ENCODE measurements around the gene KCNAB2.

The KCNAB2 gene

DNA sequence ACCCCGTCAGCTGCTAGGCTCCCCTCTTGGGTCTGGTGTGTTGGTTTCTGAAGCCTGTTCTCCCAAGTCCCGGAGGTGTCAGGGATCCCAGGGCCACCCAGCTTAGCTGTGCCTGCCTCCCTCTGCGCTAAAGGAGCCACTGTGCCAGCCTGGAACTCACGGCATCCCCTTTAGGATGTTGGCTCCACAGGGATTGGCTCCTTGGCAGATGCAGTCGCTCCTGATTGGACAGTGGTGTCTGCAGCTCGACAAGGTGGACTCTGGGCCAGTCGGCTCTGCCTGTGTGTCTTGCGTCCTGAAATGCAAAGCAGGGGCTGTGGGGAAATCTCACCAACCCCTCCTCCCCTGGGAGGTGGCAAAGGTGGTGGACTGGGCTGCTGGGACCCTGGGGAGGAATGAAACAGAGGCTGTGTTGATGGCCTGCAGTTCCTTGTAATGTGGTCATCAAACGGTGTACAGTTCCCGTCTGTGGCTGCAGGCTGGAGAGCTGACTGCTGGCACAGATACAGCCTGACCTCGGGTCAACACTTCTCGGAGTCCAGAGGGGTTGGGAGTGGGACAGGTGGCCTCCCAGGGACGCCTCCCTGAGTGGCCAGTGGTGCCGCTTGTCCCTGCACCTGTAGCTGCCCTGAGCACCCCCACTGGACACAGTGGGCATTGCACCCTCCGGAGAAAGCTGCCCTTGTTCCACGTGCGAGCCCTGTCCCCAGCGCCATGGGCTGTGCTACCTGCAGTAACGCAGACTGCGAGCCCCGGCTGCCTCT is 11.5 kb upstream of the KCNAB2 start:
- DNase-seq: peak; percentile 50

DNA sequence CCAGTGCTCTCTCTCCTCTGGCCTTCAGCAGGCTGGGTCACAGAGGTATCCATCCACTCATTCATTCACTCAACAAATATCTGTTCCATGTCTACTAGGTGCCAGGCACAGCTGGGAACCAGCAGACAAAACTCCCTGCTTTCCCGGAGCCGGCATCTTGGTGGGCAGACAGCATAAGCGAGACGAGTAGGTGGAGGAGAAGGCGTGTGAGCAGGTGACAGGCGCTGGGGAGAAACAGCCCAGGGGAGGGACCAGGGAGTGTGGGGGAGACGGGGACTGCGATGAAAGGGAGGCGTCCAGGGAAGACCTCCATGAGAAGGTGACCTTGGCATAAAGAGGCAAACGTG is 11.0 kb upstream of the KCNAB2 start:
- DNase-seq: no peak

DNA sequence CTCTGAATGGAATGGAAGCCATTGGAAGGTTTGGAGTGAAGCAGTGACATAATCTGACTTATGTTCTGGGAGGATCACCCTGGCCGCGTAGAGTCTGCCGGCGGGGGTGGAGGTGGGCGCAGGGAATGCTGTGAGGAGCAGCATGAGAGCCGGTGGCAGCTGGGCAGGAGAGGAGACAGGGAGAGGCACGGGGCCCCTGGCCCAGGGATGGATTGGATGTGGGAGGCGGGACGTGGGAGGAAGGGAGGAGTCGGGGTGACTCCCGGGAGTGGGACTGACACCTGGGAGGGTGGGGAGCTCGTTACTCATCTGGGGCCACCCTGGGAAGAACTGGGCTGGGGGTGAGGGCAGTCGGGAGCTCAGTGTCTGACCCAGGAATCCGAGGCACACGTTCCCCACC is 10.4 kb upstream of the KCNAB2 start:
- DNase-seq: no peak

DNA sequence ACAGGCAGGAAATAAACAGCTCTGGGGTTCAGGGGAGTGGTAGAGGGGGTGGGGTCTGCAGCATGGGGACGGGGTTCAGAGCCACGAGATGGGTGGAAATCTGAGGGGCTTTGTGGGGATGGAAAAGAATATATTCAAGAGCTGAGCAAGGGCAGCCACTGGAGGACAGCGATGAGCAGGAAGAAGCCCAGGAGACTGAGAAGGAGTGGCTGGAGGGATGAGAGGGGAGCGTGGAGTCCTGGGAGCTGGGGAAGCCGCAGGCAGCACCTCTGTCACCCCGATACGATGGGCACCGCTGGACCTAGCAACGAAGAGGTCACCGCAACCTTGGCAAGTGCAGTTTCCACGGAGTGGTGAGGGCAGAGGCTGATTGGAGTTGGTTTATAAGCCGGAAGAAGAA is 10.0 kb upstream of the KCNAB2 start:
- DNase-seq: no peak

DNA sequence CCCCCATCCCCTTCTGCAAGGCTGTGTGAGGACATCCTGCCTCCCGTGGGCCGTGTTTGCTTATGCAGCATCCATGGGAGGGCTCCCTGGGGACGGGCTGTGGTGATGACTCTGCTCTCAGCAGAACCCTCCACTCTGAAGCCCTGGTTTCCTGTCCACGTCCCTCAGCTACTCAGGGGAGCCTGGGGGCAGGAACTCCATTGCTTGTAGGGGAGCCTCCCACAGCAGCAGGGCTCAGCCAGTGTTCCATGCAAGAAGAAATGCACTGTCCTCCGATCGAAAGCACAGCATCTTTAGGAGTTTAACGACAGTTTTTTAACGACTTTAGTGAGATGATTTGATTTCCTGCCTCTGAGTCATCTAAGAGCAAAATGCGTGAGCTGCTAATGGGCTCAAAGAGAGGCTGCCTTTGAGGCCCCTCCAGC is 8.3 kb upstream of the KCNAB2 start:
- DNase-seq: peak; percentile 21

DNA sequence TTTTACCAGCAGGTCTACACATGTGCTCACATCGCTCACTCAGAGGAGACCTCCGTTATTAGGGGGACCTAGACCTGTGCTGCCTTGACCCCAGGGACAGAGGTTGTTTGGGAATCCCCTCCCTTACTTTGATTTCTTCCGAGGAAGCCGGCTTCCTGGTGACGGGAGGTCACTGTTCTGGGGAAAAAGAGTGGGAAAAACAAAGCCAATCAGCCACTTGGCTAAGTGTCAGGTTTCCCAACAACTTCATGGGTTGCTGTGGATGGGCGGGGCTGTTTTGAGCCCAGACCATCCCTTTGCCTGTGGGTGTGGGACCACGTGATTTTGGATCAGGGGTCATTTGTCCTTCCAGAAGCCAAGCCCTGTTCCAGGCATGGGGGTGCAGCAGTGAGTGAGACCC is 7.1 kb upstream of the KCNAB2 start:
- DNase-seq: no peak

DNA sequence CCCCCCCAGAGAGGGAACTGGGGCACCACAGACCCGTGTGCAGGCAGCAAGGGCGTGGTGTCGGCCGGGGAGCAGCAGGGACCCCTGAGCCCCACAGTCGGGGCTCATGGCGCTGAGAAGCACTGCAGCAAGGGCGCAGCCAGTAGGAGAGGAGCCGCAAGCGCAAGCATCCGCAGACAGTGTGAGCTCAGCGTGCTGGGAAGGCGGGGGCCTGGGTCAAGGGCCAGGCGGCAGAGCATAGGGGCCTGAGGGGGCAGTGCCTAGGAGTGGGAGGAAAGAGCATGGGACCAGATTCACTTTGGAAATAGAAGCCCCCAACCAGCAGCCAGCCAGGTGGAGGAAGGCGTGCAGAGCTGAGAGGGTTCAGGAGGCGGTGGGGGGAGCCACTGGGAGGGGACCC is 6.7 kb upstream of the KCNAB2 start:
- no peak for DNase-seq

DNA sequence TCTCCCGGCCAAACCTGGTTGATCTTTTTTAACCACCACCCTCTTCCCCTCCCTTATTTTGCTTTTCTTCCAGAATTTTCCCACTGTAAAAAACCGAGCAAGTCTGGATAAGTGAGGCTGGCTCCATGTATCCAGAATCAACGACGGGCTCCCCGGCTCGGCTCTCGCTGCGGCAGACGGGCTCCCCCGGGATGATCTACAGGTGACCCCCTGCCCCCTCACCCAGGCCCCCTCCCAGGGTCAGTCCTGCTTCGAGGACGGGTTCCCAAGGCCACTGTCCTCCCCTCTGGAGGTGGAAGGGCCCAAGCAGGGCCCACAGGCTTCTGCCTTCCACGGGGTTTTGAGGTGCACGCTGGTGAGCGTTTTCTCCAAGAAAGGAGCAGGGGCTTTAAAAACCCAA is 5.2 kb upstream of the KCNAB2 start:
- DNase-seq: no peak

DNA sequence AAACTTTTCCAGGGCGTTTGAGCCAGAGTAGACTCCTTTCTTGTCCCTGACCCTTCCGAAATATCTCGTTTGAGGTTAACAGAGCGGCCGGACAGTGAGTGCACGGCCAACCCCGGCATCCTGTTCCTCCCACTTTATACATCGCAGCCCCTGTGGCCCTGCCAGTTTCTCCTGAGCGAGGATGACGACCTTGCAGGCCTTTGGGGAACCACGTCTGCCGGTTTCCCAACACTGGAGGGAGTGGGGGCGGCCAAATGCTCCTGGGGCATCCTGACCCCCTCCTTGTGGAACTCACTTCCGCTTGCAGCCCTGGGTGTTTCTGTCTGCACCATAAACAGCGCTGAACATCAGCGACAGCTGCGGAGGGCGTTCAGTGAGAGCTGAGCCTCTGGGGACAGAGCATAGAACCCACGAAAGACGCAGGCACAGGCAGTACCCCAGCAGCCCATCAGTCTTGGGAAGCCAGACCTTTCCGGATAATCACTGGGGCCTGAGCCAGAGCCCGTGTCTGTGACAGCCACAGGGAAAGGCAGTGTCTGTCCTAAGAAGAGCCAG is 4.8 kb upstream of the KCNAB2 start:
- DNase-seq: no peak

DNA sequence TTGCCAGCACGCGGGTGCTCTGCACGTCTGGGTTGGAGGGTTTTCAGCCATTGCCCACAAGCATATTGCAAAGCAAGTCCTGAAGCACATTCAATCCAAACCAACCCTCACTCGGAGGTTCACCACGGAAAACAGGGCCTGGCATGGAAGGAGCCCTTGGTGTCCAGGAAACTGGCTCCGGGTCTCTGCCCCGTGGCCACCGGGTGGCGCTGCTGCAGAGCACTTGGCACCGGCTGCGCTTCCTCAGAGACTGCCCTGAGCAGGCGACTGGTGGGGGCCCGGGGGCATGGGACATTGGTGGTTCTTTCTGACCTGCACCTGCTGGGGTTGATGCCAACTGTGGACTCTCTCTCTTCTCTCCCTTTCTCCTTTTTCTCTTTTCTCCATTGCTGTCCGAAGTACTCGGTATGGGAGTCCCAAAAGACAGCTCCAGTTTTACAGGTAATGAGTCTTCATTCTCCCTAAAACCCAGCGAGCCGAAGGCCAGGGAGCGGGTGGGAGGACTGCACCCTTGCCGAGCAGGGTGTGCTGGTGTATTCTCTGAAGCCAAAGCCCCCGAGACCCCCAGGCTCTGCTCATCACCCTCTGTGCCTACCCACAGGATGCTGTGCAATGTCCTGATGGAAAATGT is 4.1 kb upstream of the KCNAB2 start:
- peak; percentile 31 for DNase-seq

DNA sequence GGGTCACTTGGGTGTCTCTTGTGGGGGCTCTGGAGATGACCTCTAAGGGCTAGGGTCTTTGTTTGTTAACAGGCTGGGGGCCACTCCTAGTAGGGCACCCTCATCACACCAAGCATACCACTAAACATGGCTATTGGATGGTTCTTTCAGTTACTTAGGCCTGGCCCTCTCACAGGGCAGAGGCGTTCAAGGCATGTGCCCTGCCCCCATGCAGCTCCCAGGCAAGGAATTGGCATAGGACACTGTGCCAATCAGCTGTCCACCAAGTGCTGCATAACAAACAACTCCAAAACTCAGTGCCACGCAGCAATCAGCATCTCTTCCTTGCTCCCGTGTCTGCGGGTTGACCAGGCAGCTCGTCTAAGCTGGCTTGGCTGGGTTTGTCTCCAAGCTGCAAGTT is 2.1 kb upstream of the KCNAB2 start:
- no peak for DNase-seq

DNA sequence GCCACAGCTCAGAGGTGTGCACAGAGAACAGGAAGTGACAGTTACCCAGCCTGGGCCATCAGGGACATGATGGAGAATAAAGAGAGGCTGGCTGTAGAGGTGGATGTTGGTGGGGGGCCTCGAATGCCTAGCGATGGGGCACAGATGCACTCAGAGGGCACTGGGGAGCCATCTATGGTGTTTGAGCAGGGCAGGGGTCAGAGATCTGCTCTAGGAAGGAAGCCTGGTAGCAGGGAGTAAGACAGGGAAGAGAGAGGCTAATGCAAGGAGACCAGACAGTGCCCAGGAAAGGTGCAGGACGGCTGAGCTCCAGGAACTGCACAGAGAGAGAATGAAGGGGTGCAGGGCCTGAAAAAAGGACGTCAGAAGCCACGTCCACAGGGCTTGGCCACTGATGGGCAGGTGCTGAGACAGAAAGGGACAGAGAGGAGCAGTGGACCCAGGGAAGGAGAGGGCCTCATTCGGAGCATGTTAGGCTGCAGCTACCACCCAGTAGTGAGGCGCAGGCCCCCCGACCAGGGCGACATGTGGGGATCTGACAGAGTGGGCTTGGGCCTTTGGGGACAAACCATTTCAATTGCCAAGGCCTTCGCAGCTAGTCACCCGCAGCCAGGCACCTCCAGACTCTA is 1.1 kb upstream of the KCNAB2 start:
- no peak for DNase-seq

DNA sequence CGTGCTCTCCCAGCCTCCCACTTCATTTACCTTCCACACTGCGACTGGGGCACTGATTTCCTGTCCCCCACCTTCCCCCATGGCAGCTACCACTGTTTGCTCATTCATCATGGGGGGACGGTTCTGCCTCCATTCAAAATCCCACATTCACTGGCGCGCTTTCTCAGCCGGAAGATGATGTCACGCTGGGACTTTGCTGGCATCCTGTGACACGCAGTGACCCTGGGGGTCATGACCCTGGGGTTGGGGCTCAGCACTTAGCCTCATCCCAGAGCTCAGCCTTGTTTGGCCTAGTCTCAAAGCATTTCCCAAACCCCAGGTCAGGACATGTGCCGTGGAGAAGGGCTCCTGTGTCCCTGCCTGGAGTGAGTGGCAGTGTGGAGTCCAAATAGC is 582 bp upstream of the KCNAB2 start:
- DNase-seq: no peak

DNA sequence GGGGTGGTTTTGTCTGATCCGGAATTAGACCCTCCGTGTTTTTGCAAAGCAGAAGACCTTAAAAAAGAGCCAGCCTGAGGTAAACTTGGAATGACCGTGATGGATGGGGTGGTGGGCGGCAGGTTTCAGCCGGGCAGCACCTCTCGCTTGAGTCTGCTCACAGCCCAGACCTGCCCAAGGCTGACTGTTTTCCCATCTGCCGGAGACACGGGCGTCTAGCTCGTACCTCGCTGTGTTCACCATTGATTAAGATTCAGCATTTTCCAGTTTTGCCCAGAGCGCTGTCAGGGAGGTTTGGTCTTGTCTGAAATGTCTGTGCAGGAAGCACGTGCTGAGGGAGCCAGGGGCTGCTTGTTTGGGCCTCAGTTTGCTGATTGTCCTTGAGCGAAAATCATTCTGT is 591 bp downstream of the KCNAB2 start:
- no peak for DNase-seq

DNA sequence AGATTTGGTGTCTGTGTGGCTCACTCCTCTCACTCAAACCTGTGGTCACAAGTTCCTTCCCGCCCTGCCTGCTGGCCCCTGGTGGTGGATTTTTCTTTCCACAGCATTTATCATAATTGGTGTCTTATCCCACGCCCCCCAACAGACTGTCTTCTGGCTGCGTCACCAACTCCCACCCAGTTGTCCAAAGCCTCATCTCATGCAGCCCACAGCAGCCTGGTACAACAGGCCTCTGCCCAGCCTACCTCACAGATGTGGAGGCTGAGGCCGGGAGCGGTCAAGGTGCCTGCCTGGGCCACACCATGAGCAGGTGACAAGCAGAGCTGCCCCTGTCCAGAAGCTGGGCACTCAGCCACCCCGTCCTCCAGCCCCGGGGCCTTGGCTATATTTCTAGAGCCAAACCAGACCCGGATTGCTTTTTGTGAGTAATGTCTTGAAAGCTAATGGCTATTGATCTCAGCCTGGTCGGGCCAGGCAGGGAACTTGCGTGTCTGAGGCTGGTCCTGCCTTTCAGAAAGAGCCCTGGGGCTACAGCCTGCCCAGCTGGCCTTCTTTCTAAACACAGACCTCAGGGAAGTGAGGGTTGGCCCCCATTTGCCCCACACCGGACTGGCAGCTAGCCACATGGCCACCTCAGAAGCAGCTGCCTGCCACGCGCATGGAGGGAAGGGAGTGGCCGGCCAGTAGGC is 2.6 kb downstream of the KCNAB2 start:
- DNase-seq: no peak

DNA sequence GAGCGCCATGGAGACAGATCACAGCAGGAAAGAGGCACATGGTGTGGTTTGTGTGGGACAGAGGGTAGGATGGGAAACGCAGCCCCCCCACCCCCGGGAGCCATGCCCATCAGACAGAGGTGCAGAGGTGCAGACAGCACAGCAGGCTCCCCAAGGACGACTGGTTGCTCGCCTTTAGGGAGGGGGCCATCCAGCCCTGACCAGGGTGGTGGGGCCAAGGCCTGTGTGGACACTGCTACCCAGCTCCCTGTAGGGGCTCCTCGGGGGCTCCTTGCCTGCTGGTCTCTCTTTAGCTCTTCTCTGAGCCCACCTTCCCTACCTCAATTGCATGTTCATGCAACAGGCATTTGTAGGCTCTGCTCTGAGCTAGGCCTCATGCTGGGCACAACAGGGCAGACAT is 3.7 kb downstream of the KCNAB2 start:
- no peak for DNase-seq

DNA sequence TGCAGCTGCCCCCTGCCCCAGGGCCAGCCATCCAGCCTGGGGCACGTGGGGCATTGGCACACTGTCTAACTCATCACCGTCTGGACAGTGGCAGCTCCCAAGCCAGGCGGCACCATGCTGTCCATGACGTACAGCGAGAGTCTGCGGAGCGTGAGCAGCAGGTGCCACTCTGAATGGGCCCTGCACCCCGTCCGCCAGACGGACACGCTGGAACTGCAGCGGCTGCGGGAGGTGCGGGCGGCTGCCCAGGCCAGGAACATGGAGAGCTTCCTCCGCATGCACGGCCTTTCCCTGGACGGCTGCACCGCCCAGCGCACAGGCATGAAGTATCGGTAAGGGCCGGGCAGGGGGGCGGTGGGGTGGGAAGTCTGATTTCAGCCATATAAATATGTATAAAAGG is 5.7 kb downstream of the KCNAB2 start:
- no peak for DNase-seq

DNA sequence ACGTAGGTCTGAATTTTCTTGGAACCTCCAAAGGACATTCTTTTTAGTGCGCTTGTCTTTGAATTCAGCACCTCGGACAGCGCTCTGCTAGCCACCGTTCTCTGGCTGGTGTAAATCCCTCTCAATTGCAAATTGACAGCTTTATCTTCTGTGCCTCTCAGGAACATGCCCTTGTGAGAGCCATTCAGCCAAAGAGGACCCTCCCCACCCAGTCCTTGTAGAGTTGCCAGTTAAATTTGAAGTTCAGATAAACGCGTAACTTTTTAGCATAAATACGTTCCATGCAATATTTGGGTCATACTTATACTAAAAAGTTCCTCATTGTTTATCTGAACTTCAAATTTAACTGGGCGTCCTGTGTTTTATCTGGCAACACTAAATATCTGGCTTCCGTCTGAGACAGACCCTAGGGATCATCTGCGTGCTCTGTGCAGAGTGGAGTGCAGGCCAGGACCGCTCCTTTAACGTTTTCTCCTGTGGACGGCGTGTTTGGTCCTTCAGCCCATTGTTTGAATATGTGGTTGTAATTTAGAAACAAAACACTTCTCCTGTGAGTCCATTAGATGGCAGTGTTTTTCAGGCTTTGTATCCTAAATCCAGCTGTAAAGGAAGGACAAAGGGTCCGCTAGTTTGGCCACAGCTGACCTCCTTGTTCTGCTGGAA is 7.0 kb downstream of the KCNAB2 start:
- peak; percentile 81 for DNase-seq

DNA sequence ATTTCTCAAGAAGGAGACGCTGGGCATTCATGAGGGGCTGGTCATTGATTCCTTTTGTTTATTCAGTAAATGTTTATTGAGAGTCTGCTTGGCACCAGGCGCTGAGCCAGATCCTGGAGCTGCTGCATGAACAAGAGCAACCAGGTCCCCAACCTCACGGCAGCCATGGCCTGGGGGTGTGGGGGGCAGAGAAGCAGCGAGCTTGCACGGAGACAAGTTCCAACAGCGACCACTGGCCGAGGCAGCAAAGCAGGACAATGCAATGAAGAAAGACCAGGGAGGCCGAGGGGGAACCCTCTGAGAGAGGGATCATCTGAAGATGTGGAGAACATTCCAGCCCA is 7.5 kb downstream of the KCNAB2 start:
- DNase-seq: no peak

DNA sequence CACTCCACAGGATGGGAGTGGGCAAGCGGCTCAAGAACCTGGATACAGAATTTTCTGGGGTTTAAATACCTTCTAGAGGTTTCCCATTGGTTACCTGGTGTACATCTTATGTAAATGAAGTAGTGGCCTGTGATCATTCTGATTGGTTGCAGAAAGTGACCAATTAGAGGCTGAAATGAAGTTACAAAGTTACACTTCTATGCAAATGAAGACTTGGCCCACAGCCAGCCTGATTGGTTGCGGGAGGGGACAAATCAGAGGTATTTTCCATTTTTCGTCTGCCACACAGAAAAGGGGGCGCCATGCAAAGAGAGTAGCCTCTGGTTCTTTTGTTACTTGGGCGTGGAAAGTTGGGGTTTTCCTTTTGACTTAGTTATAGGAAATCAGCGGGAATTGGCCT is 8.9 kb downstream of the KCNAB2 start:
- no peak for DNase-seq

DNA sequence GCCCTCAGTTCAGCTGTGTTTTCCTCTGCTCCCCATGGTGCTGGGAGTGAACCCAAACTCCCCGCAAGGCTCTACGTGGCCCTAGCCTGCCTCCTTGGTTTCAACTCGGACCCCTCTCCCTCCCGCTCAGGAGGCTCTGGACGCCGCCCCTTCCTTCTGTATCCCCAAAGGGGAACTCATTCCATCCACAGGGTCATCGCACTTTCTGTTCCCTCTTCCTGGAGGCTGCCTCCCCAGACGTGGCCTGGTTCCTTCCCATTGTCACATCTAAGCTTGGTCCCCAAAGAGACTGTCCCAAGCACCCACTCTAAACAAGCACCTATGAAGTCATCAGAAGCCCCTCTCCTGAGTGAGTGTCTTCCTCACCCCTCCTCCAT is 10.9 kb downstream of the KCNAB2 start:
- DNase-seq: no peak

DNA sequence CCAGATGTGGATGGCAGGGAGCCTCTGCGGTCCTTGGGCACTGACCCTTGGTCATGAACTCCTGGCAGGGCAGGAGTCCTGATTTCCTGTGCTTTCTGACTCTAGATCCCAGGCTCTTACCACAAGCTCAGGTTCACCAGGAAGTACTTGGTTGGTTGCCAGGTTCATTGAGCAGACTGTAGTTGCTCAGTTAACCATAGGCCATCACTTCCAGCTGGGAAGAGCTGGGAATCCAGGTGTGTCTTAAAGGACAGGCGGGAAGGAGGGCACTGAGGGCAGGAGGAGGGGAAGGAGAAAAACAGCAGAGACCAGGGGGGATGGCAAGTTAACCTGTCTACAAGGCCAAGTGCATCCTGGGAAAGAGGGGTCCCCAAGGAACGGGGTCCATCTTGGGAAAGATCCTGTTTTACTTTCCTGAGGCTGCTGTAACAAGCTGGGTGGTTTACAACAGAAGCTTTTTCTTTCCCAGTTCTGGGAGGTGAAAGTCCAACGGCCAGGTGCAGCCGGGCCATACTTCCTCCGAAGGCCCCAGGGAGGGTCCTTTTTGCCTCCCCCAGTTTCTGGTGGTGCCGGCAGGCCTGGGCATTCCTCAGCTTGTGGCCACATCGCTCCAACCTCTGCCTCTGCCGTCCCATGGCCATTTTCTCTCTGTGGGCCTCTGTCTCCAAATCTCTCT is 11.6 kb downstream of the KCNAB2 start:
- no peak for DNase-seq

DNA sequence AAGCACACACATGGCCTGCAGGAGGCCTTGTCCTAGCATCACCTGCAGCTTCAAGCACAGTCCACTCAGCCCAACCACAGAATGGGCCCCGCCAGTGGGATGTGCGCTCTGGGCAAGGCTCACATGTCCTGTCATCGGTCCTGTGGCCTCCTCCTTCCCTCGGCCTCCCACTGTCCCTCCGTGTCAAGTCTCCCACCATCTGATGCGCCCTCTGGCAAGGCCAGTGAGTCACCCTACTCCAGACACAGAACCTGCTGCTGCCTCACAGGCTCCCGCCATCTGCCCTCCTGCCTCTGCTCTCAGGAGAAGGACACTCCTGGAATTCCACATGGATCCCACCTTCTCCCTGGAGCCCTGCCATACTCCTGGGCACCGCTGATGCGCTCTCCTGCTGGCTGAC is 14.2 kb downstream of the KCNAB2 start:
- DNase-seq: no peak

Measured in hematopoietic multipotent progenitor cell treated with erythropoietin and hydrocortisone succinate and interleukin-3 and kit ligand, for 4 days (in vitro differentiated cells).